Peyer's patch (tissue), 4 donors: ENCODE data around the gene P2RY6.

Source experiments
- POLR2A ChIP-seq, 2 donors: fragments of 450-650 bp; IDR thresholded peaks; one replicate each; pipeline ENCODE4 v1.5.1; 2017; ENCODE audit warnings: antibody characterized with exemption in 2 of 2, mild to moderate bottlenecking in 2 of 2, moderate library complexity in 2 of 2
- TF ChIP-seq, protein P1 (sequence below), 6 experiments: fragments of 450-650 bp in 4 of 6; fragments of 200-600 bp in 2 of 6; sonication (generic) in 1 of 6; IDR thresholded peaks; one replicate each; pipeline ENCODE4 v1.5.1; 2017 to 2019; ENCODE audit warnings: antibody characterized with exemption in 6 of 6, mild to moderate bottlenecking in 3 of 6, moderate library complexity in 1 of 6

GRCh38 chr11:73267906-73268540 lies 4.1 kb upstream of the P2RY6 start:
- no peak for TF ChIP-seq POLR2A (IDR thresholded peaks at IDR 0.05)
- TF ChIP-seq, protein P1, sequence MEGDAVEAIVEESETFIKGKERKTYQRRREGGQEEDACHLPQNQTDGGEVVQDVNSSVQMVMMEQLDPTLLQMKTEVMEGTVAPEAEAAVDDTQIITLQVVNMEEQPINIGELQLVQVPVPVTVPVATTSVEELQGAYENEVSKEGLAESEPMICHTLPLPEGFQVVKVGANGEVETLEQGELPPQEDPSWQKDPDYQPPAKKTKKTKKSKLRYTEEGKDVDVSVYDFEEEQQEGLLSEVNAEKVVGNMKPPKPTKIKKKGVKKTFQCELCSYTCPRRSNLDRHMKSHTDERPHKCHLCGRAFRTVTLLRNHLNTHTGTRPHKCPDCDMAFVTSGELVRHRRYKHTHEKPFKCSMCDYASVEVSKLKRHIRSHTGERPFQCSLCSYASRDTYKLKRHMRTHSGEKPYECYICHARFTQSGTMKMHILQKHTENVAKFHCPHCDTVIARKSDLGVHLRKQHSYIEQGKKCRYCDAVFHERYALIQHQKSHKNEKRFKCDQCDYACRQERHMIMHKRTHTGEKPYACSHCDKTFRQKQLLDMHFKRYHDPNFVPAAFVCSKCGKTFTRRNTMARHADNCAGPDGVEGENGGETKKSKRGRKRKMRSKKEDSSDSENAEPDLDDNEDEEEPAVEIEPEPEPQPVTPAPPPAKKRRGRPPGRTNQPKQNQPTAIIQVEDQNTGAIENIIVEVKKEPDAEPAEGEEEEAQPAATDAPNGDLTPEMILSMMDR (IDR thresholded peaks at IDR 0.05): no peak
